ENCODE data around the gene NWD2. TPM values are rescaled to one million over a fixed set of nuclear protein-coding genes. Genes with fewer than 3 reads are reported as not detected.

The NWD2 gene
- total and polyA plus RNA-seq, 9 of the 15 experiments (the other 6 are each of a cell fraction or from before 2014, with no cell fraction given): not detected

DNA sequence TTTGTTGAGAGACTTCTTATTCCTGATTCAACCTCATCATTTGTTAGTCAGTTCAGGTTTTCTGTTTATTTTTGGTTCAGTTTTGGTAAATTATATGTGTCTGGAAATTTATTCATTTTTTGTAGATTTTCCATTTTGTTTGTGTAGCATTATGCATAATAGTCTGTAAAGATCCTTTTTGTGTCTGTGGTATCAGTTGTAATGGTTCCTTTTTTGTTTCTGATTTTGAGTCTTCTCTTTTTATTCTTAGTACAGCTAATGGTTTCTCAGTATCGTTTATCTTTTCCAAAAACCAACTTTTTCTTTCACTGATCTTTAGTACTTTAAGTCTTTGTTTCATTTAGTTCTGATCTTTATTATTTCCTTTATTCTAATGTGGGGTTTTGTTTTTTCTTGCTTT lies 61.4 kb downstream of the NWD2 start (continued):
- TF ChIP-seq, protein P1, sequence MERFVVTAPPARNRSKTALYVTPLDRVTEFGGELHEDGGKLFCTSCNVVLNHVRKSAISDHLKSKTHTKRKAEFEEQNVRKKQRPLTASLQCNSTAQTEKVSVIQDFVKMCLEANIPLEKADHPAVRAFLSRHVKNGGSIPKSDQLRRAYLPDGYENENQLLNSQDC (CRISPR knock-in tag; IDR thresholded peaks at IDR 0.05): no peak
- no peak for TF ChIP-seq PCBP2 (IDR thresholded peaks at IDR 0.05; ENCODE audit: low read depth, low read length, poor library complexity, severe bottlenecking)
- no peak for TF ChIP-seq SIN3A (IDR thresholded peaks at IDR 0.05; ENCODE audit: borderline replicate concordance in 2 of 2, control insufficient read depth in 1 of 2, low read depth in 2 of 2, low read length in 2 of 2)
- TF ChIP-seq, protein P2, sequence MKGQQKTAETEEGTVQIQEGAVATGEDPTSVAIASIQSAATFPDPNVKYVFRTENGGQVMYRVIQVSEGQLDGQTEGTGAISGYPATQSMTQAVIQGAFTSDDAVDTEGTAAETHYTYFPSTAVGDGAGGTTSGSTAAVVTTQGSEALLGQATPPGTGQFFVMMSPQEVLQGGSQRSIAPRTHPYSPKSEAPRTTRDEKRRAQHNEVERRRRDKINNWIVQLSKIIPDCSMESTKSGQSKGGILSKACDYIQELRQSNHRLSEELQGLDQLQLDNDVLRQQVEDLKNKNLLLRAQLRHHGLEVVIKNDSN (CRISPR knock-in tag; IDR thresholded peaks at IDR 0.05): no peak

DNA sequence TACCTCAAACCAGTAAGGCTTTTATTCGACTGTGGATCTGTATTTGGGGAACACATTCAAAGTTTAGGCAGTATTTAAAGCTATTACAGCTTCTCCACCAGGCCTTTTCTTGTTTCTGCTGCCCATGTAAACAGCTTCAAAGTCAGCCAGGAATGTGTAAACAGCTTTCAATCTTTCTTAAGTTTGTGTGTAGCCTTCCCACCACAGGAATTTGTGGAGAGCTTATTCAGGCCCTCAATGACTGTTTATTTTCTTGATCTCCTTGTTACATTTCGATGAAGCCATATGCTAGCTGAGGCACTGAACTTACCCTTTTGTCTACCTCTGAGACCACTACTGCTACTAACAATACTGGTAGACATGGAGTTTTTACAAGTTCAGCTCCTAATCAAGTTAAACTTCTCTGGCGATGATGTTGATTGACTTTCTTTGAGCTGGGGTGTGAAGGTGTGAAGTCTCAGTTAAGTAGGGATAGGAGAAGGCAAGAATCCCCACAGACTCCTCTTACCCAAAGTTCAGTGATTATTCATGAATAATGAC lies 72.6 kb downstream of the NWD2 start:
- 2% methylated on average over 3 of the region's 3 CpGs for WGBS (ENCODE audit: insufficient coverage, low coverage, missing lambda C conversion rate)
- intact Hi-C loops (cut with micrococcal nuclease): no loop called here
- Histone ChIP-seq H3K9ac (ENCODE audit: insufficient read depth in 1 of 2, low read depth in 2 of 2, low read length in 2 of 2) (no peak overlapping the region), H3K9me3 (replicated peaks; ENCODE audit: control insufficient read depth, insufficient read depth, low read depth, low read length) (no peaks in the 10 kb centered on the region), H3K4me2 (ENCODE audit: insufficient read depth, low read length) (no peak overlapping the region), H2AFZ (ENCODE audit: low read depth, low read length) (no peak overlapping the region), H4K20me1 (replicated peaks; ENCODE audit: control insufficient read depth, insufficient read depth, low read length) (no peaks in the 10 kb centered on the region), H3K27me3 (ENCODE audit: control insufficient read depth in 2 of 2, insufficient read depth in 2 of 2, low read length in 2 of 2) (no peaks in the 10 kb centered on the region), H3K4me1 (replicated peaks in 1 of 2; ENCODE audit: control insufficient read depth in 2 of 2, insufficient read depth in 2 of 2, low read length in 2 of 2) (no peaks in the 10 kb centered on the region), H3K9me1 (ENCODE audit: control insufficient read depth, insufficient read depth, low read length) (no peaks in the 10 kb centered on the region), H3K4me3 (no peak overlapping the region), H3K36me3 (ENCODE audit: control insufficient read depth, insufficient read depth, low read length) (no peaks in the 10 kb centered on the region), H3K79me2 (ENCODE audit: control insufficient read depth, insufficient read depth, low read length) (no peaks in the 10 kb centered on the region), H3K27ac (ENCODE audit: extremely low read depth, low read depth, low read length) (no peak overlapping the region)
- ATAC-seq (no peak), DNase-seq (ENCODE audit: extremely low read depth in 1 of 4, low spot score in 3 of 4) (no peak), FAIRE-seq (no peak)
- CTCF ChIA-PET (ENCODE audit: low intra/inter-chr PET ratio): interaction anchor here (0.7 kb wide), 1 partner anchor 228 kb away, joined by 3 read pairs; no protein-coding TSS in a partner anchor
- no TSS peak for BruUV-seq (replicated peaks)
- in situ Hi-C loops (cut with MboI): no loop called here
- POLR2A ChIA-PET: no interaction called here
- TF ChIP-seq GATAD2B (IDR thresholded peaks at IDR 0.05; ENCODE audit: borderline replicate concordance) (no peak), BDP1 (IDR thresholded peaks at IDR 0.05; ENCODE audit: insufficient read depth, insufficient read length) (no peak), RBM15 (IDR thresholded peaks at IDR 0.05; ENCODE audit: insufficient read depth, low read length) (no peak), TCF7L2 (IDR thresholded peaks at IDR 0.05; ENCODE audit: low read depth, low read length) (no peak), KLF6 (CRISPR knock-in tag; IDR thresholded peaks at IDR 0.05; ENCODE audit: borderline replicate concordance) (no peak), HNRNPUL1 (IDR thresholded peaks at IDR 0.05; ENCODE audit: low read length) (no peak), ZNF395 (CRISPR knock-in tag; IDR thresholded peaks at IDR 0.05) (no peak), FOXJ3 (CRISPR knock-in tag; IDR thresholded peaks at IDR 0.05) (no peak), SRSF1 (IDR thresholded peaks at IDR 0.05; ENCODE audit: low read depth, low read length) (no peak), ZBED1 (IDR thresholded peaks at IDR 0.05) (no peak), IFI16 (CRISPR knock-in tag; IDR thresholded peaks at IDR 0.05) (no peak), ZNF184 (CRISPR knock-in tag; IDR thresholded peaks at IDR 0.05) (no peak), NELFE (IDR thresholded peaks at IDR 0.05; ENCODE audit: insufficient read depth, insufficient read length) (no peak)
- TF ChIP-seq, protein P3, sequence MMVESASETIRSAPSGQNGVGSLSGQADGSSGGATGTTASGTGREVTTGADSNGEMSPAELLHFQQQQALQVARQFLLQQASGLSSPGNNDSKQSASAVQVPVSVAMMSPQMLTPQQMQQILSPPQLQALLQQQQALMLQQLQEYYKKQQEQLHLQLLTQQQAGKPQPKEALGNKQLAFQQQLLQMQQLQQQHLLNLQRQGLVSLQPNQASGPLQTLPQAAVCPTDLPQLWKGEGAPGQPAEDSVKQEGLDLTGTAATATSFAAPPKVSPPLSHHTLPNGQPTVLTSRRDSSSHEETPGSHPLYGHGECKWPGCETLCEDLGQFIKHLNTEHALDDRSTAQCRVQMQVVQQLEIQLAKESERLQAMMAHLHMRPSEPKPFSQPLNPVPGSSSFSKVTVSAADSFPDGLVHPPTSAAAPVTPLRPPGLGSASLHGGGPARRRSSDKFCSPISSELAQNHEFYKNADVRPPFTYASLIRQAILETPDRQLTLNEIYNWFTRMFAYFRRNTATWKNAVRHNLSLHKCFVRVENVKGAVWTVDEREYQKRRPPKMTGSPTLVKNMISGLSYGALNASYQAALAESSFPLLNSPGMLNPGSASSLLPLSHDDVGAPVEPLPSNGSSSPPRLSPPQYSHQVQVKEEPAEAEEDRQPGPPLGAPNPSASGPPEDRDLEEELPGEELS (CRISPR knock-in tag; IDR thresholded peaks at IDR 0.05; ENCODE audit: borderline replicate concordance): no peak
